ENCODE data around the gene CC2D1A.

DNA sequence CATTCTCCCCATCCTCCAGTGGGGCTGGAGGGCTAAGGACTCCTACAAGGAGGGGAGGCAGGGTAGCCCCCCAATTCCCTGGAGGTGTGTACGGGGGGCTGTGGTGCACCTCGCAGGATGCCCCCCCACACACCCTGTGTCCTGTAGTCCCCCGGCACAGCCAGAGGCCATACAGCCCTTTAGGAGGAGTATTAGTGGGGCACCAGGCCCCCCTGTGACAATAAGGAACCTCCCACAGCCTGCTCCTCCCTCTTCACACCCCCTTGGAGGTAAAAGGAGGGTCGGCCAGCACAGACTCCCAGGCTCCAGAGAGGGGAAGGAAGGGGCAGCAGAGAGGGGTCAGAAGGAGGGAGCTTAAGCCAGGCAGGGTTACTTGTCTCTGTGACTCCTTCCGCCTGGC, 29.2 kb upstream of the CC2D1A start, which contains the start of gene NANOS3:
- TF ChIP-seq, protein P1, sequence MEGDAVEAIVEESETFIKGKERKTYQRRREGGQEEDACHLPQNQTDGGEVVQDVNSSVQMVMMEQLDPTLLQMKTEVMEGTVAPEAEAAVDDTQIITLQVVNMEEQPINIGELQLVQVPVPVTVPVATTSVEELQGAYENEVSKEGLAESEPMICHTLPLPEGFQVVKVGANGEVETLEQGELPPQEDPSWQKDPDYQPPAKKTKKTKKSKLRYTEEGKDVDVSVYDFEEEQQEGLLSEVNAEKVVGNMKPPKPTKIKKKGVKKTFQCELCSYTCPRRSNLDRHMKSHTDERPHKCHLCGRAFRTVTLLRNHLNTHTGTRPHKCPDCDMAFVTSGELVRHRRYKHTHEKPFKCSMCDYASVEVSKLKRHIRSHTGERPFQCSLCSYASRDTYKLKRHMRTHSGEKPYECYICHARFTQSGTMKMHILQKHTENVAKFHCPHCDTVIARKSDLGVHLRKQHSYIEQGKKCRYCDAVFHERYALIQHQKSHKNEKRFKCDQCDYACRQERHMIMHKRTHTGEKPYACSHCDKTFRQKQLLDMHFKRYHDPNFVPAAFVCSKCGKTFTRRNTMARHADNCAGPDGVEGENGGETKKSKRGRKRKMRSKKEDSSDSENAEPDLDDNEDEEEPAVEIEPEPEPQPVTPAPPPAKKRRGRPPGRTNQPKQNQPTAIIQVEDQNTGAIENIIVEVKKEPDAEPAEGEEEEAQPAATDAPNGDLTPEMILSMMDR (IDR thresholded peaks at IDR 0.05) = no peak
- TF ChIP-seq POLR2A (IDR thresholded peaks at IDR 0.05) = no peak

All from body of pancreas (tissue), 4 donors.